Lung (tissue), 12 donors: ENCODE data around the gene TNFAIP3. TPM values are rescaled to one million over a fixed set of nuclear protein-coding genes. Genes with fewer than 3 reads are reported as not detected.

Source experiments
- ATAC-seq: fragments of 200-7000 bp; cut with Tn5 transposase; one replicate; pipeline ENCODE4 v1.9.1; 2020; ENCODE audit warnings: moderate number of reproducible peaks; ENCODE audit not compliant: insufficient read depth, low FRiP score
- DNase-seq, 3 donors: peaks; one replicate each; pipeline ENCODE4 v3.0.0-alpha.2; 2013 to 2017
- H3K27ac ChIP-seq, 2 donors: one replicate each; pipeline ENCODE4 v1.5.1; 2013; ENCODE audit warnings: mild to moderate bottlenecking in 2 of 2, moderate library complexity in 2 of 2, control low read depth in 1 of 2, inconsistent platforms in 1 of 2, low read depth in 1 of 2, low read length in 1 of 2
- H3K27me3 ChIP-seq, 3 donors: one replicate each; pipeline ENCODE4 v1.5.1; 2013; ENCODE audit warnings: low read length in 2 of 3; ENCODE audit not compliant: control insufficient read depth in 3 of 3, insufficient read depth in 3 of 3
- H3K36me3 ChIP-seq, 4 donors: one replicate each; pipeline ENCODE4 v1.5.1; 2013; ENCODE audit warnings: low read length in 4 of 4, mild to moderate bottlenecking in 1 of 4, moderate library complexity in 1 of 4; ENCODE audit not compliant: control insufficient read depth in 4 of 4, insufficient read depth in 4 of 4
- H3K4me1 ChIP-seq, 5 donors: one replicate each; pipeline ENCODE4 v1.5.1; 2013; ENCODE audit warnings: low read length in 5 of 5, mild to moderate bottlenecking in 2 of 5, moderate library complexity in 1 of 5; ENCODE audit not compliant: control insufficient read depth in 5 of 5, insufficient read depth in 5 of 5
- H3K4me3 ChIP-seq: one replicate; pipeline ENCODE4 v1.5.1; 2013; ENCODE audit warnings: mild to moderate bottlenecking, control low read depth, moderate library complexity
- H3K9ac ChIP-seq, 2 donors: one replicate each; pipeline ENCODE4 v1.5.1; 2013; ENCODE audit warnings: low read length in 2 of 2, control low read depth in 1 of 2; ENCODE audit not compliant: insufficient read depth in 1 of 2
- H3K9me3 ChIP-seq, 4 donors: one replicate each; pipeline ENCODE4 v1.5.1; 2013; ENCODE audit warnings: low read length in 3 of 4, mild to moderate bottlenecking in 1 of 4, moderate library complexity in 1 of 4; ENCODE audit not compliant: control insufficient read depth in 4 of 4, insufficient read depth in 3 of 4
- CTCF ChIP-seq: IDR thresholded peaks from 2 replicates; pipeline ENCODE4 v1.5.1; 2012; ENCODE audit warnings: mild to moderate bottlenecking; ENCODE audit errors: control extremely low read depth, extremely low read depth
- WGBS, 2 donors: extraction: QIAGEN DNeasy Blood & Tissue Kit; methylation state at CpG; one replicate each; pipeline ENCODE4 v1.1.7; 2013; 5-methylcytosine and 5-hydroxymethylcytosine counted together
- polyA plus RNA-seq, 2 donors: library from polyadenylated mRNA; stranded (reverse); fragments of 200-250 nt; gene quantifications; one replicate each; pipeline ENCODE4 v1.2.1, GENCODE V29; 2013
- total RNA-seq, 2 donors: library from RNA; depleted of rRNA in 1 of 2; stranded (reverse); fragments of >200 nt in 1 of 2; gene quantifications; one replicate each; pipeline ENCODE4 v1.2.1, GENCODE V29; 2014 to 2021
- donor health status: control.
- donor health status: control.
- donor health status: Bipolar disorder and iron deficiency.
- donor health status: healthy.
- donor health status: DM: yes; HTN: yes; CAD: no.

Gene TNFAIP3
- total and polyA plus RNA-seq, 4 donors: 13.4 to 396 (median 87.5) TPM

GRCh38 chr6:137890983-137891537 is 24.0 kb downstream of the TNFAIP3 start:
- Histone ChIP-seq H3K9me3 (no peaks in the 10 kb centered on the region), H3K4me3 (no peak overlapping the region), H3K4me1 (peaks cover 0 to 2% (median 0%) of the 10 kb centered on the region in 5 donors), H3K9ac (no peak overlapping the region), H3K36me3 (no peaks in the 10 kb centered on the region), H3K27ac (no peak overlapping the region), H3K27me3 (no peaks in the 10 kb centered on the region)
- DNase-seq (no peak), ATAC-seq (no peak)
- no peak for TF ChIP-seq CTCF
- WGBS, 2 donors: 62 to 73% methylated on average over 2 of the region's 2 CpGs

- no peak for TF ChIP-seq CTCF
- WGBS, 2 donors: 69 to 89% methylated on average over 3 of the region's 3 CpGs
- Histone ChIP-seq H3K4me1 (peaks cover 0 to 2% (median 0%) of the 10 kb centered on the region in 5 donors), H3K36me3 (no peaks in the 10 kb centered on the region), H3K27ac (peak overlapping the region in 1 of 2 donors; percentile 23), H3K9ac (no peak overlapping the region), H3K27me3 (no peaks in the 10 kb centered on the region), H3K4me3 (no peak overlapping the region), H3K9me3 (no peaks in the 10 kb centered on the region)
- ATAC-seq (no peak), DNase-seq (no peak)
These were observed 25.2 kb downstream of the TNFAIP3 start for GRCh38 chr6:137892271-137892708.

GRCh38 chr6:137893181-137893580 is 26.1 kb downstream of the TNFAIP3 start:
- ATAC-seq: no peak
- H3K9ac ChIP-seq: no peak overlapping the region
- WGBS, 2 donors: 94 to 95% methylated on average over 3 of the region's 3 CpGs

More at GRCh38 chr6:137893181-137893580, 26.1 kb downstream of the TNFAIP3 start:
- H3K36me3 ChIP-seq: no peaks in the 10 kb centered on the region
- no peak overlapping the region for H3K4me3 ChIP-seq
- no peak overlapping the region for H3K27ac ChIP-seq
- no peaks in the 10 kb centered on the region for H3K9me3 ChIP-seq
- DNase-seq: no peak
- TF ChIP-seq CTCF: no peak
- no peaks in the 10 kb centered on the region for H3K27me3 ChIP-seq
- peaks cover 0 to 2% (median 0%) of the 10 kb centered on the region in 5 donors for H3K4me1 ChIP-seq
